ENCODE results near the gene FOXN3.

DNA sequence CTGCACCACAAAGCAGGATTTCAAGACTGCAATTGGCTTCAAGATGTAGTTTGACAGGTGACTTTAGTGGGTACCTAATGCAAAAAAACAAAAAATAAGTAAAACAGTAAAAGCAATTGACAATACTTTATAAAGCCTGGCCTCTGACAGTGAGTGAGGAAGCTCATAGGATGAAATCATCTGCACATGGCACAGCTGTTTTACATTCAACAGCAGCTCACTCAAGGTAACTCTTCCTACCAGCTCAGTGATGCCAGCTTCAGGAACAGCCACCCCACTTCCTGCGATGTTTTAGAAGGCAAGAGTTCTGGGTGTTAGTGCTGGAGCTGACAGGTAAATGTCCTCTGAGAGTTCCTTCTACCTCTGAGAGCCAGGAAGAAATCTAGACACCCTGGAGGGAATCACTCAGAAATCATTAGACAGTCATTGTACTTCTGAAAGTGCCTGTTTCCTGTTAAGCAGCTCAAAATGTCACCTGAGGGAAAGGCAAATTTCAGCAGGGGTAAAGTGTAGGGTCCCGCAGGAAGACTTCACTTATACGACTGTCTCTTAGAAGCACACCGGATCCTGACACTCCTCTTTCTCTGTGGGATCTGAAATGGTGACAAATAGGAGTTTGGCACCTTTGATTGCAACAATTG lies 99.9 kb downstream of the FOXN3 start:
- no peak for TF ChIP-seq POLR2AphosphoS5 (IDR thresholded peaks at IDR 0.05)
- TF ChIP-seq, protein P1, sequence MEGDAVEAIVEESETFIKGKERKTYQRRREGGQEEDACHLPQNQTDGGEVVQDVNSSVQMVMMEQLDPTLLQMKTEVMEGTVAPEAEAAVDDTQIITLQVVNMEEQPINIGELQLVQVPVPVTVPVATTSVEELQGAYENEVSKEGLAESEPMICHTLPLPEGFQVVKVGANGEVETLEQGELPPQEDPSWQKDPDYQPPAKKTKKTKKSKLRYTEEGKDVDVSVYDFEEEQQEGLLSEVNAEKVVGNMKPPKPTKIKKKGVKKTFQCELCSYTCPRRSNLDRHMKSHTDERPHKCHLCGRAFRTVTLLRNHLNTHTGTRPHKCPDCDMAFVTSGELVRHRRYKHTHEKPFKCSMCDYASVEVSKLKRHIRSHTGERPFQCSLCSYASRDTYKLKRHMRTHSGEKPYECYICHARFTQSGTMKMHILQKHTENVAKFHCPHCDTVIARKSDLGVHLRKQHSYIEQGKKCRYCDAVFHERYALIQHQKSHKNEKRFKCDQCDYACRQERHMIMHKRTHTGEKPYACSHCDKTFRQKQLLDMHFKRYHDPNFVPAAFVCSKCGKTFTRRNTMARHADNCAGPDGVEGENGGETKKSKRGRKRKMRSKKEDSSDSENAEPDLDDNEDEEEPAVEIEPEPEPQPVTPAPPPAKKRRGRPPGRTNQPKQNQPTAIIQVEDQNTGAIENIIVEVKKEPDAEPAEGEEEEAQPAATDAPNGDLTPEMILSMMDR (IDR thresholded peaks at IDR 0.05), result no peak
- TF ChIP-seq POLR2A (IDR thresholded peaks at IDR 0.05), result no peak
- no peak for TF ChIP-seq EP300 (IDR thresholded peaks at IDR 0.05; ENCODE audit: low read depth)

All from transverse colon (tissue), 4 donors.